ENCODE results near the gene P2RY2.

DNA sequence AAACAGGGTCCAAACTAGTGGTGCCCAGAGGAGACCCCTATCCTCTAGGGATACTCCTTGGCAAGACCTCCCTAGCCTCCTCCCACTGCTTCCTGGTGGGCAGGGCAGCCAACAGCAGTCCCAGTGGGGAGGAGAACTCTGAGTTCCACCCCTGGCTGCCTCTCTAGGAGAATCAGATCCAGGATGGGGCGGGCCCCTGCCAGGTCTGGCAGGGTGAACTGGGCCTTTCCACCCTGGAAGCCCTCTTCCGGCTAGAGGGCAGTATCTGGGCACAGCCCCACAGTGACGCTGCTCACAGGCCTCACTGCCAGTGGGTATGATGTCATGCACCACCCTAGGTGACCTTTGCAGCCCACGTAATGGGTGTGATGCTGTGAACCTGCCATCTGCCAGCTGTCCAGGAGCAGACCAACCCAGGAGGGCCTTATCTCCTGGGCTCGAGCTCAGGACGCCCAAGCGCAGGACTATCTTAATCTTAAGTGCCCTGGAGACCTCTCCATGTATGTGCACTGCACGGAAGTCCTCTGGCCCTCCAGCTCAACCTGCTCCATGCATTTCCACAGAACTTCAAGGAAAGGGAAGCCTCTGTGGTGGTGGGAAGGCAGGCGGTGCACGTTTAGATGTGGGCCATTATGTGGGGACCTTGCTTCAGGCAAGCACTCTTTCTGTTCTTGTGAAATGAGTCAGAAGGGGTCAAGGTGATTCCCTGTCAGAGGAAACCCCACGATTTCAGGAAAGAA is 44.2 kb upstream of the P2RY2 start:
- TF ChIP-seq, protein P1, sequence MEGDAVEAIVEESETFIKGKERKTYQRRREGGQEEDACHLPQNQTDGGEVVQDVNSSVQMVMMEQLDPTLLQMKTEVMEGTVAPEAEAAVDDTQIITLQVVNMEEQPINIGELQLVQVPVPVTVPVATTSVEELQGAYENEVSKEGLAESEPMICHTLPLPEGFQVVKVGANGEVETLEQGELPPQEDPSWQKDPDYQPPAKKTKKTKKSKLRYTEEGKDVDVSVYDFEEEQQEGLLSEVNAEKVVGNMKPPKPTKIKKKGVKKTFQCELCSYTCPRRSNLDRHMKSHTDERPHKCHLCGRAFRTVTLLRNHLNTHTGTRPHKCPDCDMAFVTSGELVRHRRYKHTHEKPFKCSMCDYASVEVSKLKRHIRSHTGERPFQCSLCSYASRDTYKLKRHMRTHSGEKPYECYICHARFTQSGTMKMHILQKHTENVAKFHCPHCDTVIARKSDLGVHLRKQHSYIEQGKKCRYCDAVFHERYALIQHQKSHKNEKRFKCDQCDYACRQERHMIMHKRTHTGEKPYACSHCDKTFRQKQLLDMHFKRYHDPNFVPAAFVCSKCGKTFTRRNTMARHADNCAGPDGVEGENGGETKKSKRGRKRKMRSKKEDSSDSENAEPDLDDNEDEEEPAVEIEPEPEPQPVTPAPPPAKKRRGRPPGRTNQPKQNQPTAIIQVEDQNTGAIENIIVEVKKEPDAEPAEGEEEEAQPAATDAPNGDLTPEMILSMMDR (IDR thresholded peaks at IDR 0.05 in 2 of 3, conservative IDR thresholded peaks at IDR 0.05 in 1 of 3; ENCODE audit: control insufficient read depth in 2 of 3, extremely low read depth in 1 of 3, insufficient read depth in 1 of 3, low read depth in 3 of 3, low read length in 3 of 3), result no peak
- TF ChIP-seq CEBPB (IDR thresholded peaks at IDR 0.05; ENCODE audit: borderline replicate concordance in 1 of 2, low read depth in 2 of 2, low read length in 2 of 2) (no peak), CBFB (IDR thresholded peaks at IDR 0.05; ENCODE audit: low read depth) (no peak), CHD4 (IDR thresholded peaks at IDR 0.05) (no peak), NRF1 (conservative IDR thresholded peaks at IDR 0.05; ENCODE audit: low read depth, low read length) (no peak)

Data from GM12878 (cell line).